H1 (cell line): ENCODE measurements around the gene GRAMD2A. TPM values are rescaled to one million over a fixed set of nuclear protein-coding genes. Genes with fewer than 3 reads are reported as not detected.

Experiments
- BACH1 ChIP-seq: IDR thresholded peaks from 2 replicates; pipeline ENCODE4 v1.6.1; 2012; ENCODE audit warnings: low read length, improper control_type of control experiment
- CHD2 ChIP-seq: IDR thresholded peaks from 2 replicates; pipeline ENCODE4 v1.6.1; 2012; ENCODE audit warnings: low read length, improper control_type of control experiment
- CTBP2 ChIP-seq: IDR thresholded peaks from 2 replicates; pipeline ENCODE4 v1.7.0; 2011; ENCODE audit warnings: borderline replicate concordance, mild to moderate bottlenecking, moderate library complexity, mixed read lengths, low read length; ENCODE audit not compliant: insufficient read depth, insufficient read length
- EGR1 ChIP-seq: IDR thresholded peaks from 2 replicates; pipeline ENCODE4 v1.6.1; 2011; ENCODE audit warnings: low read depth, low read length, borderline replicate concordance
- EP300 ChIP-seq, 2 experiments: IDR thresholded peaks; 1 replicate in 1 of 2; 2 replicates in 1 of 2; pipeline ENCODE4 v1.6.1; 2011 to 2012; ENCODE audit warnings: low read depth in 2 of 2, low read length in 2 of 2, mild to moderate bottlenecking in 2 of 2, borderline replicate concordance in 1 of 2, inconsistent platforms in 1 of 2, moderate library complexity in 1 of 2
- EZH2 ChIP-seq: fragments of 200-600 bp; sonication (generic); IDR thresholded peaks from 2 replicates; pipeline ENCODE4 v1.7.1; 2012; ENCODE audit warnings: low read depth, mild to moderate bottlenecking, moderate library complexity, low read length, inconsistent platforms; ENCODE audit not compliant: severe bottlenecking
- PHF8 ChIP-seq: fragments of 200-600 bp; sonication (generic); conservative IDR thresholded peaks from 2 replicates; pipeline ENCODE4 v1.7.1; 2012; ENCODE audit warnings: low read depth, mild to moderate bottlenecking, inconsistent platforms, low read length, moderate library complexity
- POLR2A ChIP-seq, 2 experiments: IDR thresholded peaks; 1 replicate in 1 of 2; 2 replicates in 1 of 2; pipeline ENCODE4 v1.6.1; 2011; ENCODE audit warnings: low read depth in 2 of 2, low read length in 2 of 2, mild to moderate bottlenecking in 2 of 2; ENCODE audit errors: control extremely low read depth in 1 of 2
- RAD21 ChIP-seq, 2 experiments: IDR thresholded peaks in 1 of 2; conservative IDR thresholded peaks in 1 of 2; 2 replicates each; pipeline ENCODE4 v1.6.1; 2011; ENCODE audit warnings: low read depth in 2 of 2, low read length in 2 of 2, improper control_type of control experiment in 1 of 2, inconsistent platforms in 1 of 2, mild to moderate bottlenecking in 1 of 2, moderate library complexity in 1 of 2
- SP1 ChIP-seq: IDR thresholded peaks from 2 replicates; pipeline ENCODE4 v1.6.1; 2011; ENCODE audit warnings: low read depth, low read length
- polyA plus RNA-seq, 7 experiments: library from polyadenylated mRNA; depleted of rRNA in 3 of 7; stranded (reverse) in 5 of 7; unstranded in 2 of 7; fragments of >200 nt in 5 of 7; fragments of 200-250 nt in 2 of 7; gene quantifications; 1 replicate in 5 of 7; 2 replicates in 1 of 7; 4 replicates in 1 of 7; pipeline versions ENCODE4 v1.2.1 to v1.2.3, GENCODE V29; 2011 to 2013; ENCODE audit warnings: missing spikeins in 2 of 7, mixed read lengths in 2 of 7
- total RNA-seq: library from RNA; stranded (reverse); fragmentation: NEBNext Ultra II Directional; extraction: Animal tissue kit (Norgen Biotek cat#: 25700); gene quantifications from 2 replicates; pipeline ENCODE4 v1.2.1, GENCODE V29; 2021
- TF ChIP-seq, protein P1 (sequence below): fragments of 300-600 bp; sonication (generic); IDR thresholded peaks from 2 replicates; pipeline ENCODE4 v1.7.1; 2012; ENCODE audit warnings: low read length, moderate library complexity, mild to moderate bottlenecking, inconsistent platforms; ENCODE audit not compliant: insufficient replicate concordance

GRAMD2A gene
- total and polyA plus RNA-seq, 2 of the 8 experiments (the other 6 are each of a cell fraction or from before 2014, with no cell fraction given): 0.57 to 1.5 TPM

DNA sequence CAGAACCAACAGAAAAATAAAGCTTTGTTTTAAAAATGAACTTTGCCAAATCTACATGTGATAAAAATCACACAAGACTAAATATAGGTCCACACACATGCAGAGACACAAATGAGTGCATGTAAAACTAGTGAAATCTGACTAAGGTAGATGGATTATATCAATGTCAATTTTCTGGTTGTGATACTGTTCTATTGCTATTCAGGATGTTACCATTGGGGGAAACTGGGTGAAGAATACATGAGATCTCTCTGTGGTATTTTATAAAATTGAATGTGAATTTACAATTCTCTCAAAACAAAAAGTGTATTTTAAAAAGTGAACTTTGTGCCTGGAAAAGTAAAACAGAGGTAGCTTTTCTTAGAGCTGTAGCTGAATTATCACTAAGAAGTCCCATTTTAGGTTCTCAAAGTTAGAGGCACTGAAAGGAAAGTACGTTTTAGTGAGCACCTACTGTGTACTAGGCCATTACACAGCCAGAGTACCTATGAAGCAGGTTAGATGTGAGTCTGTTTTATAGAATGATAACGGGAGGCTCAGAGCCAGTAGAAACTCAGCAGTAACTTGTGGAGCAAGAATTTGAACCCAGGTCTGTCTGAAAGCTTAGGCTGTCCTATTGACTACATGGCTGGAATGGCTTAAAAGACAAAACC, 8.2 kb downstream of the GRAMD2A start (continued):
- TF ChIP-seq, protein P1, sequence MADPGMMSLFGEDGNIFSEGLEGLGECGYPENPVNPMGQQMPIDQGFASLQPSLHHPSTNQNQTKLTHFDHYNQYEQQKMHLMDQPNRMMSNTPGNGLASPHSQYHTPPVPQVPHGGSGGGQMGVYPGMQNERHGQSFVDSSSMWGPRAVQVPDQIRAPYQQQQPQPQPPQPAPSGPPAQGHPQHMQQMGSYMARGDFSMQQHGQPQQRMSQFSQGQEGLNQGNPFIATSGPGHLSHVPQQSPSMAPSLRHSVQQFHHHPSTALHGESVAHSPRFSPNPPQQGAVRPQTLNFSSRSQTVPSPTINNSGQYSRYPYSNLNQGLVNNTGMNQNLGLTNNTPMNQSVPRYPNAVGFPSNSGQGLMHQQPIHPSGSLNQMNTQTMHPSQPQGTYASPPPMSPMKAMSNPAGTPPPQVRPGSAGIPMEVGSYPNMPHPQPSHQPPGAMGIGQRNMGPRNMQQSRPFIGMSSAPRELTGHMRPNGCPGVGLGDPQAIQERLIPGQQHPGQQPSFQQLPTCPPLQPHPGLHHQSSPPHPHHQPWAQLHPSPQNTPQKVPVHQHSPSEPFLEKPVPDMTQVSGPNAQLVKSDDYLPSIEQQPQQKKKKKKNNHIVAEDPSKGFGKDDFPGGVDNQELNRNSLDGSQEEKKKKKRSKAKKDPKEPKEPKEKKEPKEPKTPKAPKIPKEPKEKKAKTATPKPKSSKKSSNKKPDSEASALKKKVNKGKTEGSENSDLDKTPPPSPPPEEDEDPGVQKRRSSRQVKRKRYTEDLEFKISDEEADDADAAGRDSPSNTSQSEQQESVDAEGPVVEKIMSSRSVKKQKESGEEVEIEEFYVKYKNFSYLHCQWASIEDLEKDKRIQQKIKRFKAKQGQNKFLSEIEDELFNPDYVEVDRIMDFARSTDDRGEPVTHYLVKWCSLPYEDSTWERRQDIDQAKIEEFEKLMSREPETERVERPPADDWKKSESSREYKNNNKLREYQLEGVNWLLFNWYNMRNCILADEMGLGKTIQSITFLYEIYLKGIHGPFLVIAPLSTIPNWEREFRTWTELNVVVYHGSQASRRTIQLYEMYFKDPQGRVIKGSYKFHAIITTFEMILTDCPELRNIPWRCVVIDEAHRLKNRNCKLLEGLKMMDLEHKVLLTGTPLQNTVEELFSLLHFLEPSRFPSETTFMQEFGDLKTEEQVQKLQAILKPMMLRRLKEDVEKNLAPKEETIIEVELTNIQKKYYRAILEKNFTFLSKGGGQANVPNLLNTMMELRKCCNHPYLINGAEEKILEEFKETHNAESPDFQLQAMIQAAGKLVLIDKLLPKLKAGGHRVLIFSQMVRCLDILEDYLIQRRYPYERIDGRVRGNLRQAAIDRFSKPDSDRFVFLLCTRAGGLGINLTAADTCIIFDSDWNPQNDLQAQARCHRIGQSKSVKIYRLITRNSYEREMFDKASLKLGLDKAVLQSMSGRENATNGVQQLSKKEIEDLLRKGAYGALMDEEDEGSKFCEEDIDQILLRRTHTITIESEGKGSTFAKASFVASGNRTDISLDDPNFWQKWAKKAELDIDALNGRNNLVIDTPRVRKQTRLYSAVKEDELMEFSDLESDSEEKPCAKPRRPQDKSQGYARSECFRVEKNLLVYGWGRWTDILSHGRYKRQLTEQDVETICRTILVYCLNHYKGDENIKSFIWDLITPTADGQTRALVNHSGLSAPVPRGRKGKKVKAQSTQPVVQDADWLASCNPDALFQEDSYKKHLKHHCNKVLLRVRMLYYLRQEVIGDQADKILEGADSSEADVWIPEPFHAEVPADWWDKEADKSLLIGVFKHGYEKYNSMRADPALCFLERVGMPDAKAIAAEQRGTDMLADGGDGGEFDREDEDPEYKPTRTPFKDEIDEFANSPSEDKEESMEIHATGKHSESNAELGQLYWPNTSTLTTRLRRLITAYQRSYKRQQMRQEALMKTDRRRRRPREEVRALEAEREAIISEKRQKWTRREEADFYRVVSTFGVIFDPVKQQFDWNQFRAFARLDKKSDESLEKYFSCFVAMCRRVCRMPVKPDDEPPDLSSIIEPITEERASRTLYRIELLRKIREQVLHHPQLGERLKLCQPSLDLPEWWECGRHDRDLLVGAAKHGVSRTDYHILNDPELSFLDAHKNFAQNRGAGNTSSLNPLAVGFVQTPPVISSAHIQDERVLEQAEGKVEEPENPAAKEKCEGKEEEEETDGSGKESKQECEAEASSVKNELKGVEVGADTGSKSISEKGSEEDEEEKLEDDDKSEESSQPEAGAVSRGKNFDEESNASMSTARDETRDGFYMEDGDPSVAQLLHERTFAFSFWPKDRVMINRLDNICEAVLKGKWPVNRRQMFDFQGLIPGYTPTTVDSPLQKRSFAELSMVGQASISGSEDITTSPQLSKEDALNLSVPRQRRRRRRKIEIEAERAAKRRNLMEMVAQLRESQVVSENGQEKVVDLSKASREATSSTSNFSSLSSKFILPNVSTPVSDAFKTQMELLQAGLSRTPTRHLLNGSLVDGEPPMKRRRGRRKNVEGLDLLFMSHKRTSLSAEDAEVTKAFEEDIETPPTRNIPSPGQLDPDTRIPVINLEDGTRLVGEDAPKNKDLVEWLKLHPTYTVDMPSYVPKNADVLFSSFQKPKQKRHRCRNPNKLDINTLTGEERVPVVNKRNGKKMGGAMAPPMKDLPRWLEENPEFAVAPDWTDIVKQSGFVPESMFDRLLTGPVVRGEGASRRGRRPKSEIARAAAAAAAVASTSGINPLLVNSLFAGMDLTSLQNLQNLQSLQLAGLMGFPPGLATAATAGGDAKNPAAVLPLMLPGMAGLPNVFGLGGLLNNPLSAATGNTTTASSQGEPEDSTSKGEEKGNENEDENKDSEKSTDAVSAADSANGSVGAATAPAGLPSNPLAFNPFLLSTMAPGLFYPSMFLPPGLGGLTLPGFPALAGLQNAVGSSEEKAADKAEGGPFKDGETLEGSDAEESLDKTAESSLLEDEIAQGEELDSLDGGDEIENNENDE: no peak
- TF ChIP-seq POLR2A (IDR thresholded peaks at IDR 0.05; ENCODE audit: control extremely low read depth in 1 of 2, low read depth in 2 of 2, low read length in 2 of 2) (no peak), CTBP2 (no peak), BACH1 (no peak), PHF8 (no peak), EGR1 (no peak), RAD21 (IDR thresholded peaks at IDR 0.05 in 1 of 2, conservative IDR thresholded peaks at IDR 0.05 in 1 of 2; ENCODE audit: low read depth in 2 of 2, low read length in 2 of 2) (no peak), EZH2 (no peak), EP300 (IDR thresholded peaks at IDR 0.05; ENCODE audit: borderline replicate concordance in 1 of 2, low read depth in 2 of 2, low read length in 2 of 2) (no peak), CHD2 (no peak), SP1 (no peak)
